Brain microvascular endothelial cell (primary cell): ENCODE data around the gene RILPL2.
"Not testable (repeated sequence)": the region's sequence is repeated elsewhere in the genome, so short reads cannot be mapped to it uniquely, and the experiment has no call there.

ENCODE experiments used
- DNase-seq: peaks from one replicate; pipeline ENCODE4 v3.0.0-alpha.2; 2020
- H3K27ac ChIP-seq: fragments of 250-450 bp; sonication (Bioruptor Pico); 2 replicates; pipeline ENCODE4 v1.5.1; 2020; ENCODE audit warnings: mild to moderate bottlenecking, moderate library complexity
- H3K27me3 ChIP-seq: fragments of 250-450 bp; sonication (Bioruptor Pico); replicated peaks from 2 replicates; pipeline ENCODE4 v1.5.1; 2020; ENCODE audit warnings: mild to moderate bottlenecking
- H3K36me3 ChIP-seq: fragments of 250-450 bp; sonication (Bioruptor Pico); replicated peaks from 2 replicates; pipeline ENCODE4 v1.5.1; 2020; ENCODE audit warnings: mild to moderate bottlenecking
- H3K4me3 ChIP-seq: 2 replicates; pipeline ENCODE4 v1.5.1; 2011; ENCODE audit warnings: low read depth, mild to moderate bottlenecking, control low read depth, low read length, moderate library complexity
- in situ Hi-C: cut with HindIII; loops from 2 replicates; pipeline ENCODE4 v1.10.0; 2017; ENCODE audit warnings: low sequenced_read_pairs, low pct_ligation_motif_present
- TF ChIP-seq, protein P1 (sequence below): IDR thresholded peaks from 2 replicates; pipeline ENCODE4 v1.5.1; 2011; ENCODE audit warnings: low read depth, mild to moderate bottlenecking, moderate library complexity, low read length, control low read depth, inconsistent platforms; ENCODE audit errors: missing control alignments

Gene RILPL2

DNA sequence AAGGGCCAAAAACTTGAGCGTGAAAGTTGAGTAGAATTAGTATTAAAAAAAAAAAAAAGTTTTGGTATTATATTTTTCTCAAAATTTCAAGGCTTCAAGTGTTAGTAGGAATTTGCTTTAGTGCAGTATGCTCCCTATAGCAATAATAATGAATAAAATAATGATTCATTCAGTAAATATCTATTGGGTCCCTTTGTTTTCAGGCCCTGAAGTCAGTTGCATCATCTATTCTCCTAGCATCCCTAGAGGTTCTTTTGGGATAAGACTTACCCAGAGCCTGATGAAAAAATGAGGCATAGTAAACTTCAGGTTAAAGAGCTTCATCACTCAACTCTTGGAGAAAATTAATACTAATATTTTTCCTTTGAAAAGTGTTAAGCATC is 51.5 kb downstream of the RILPL2 start:
- Histone ChIP-seq H3K36me3 (no peaks in the 10 kb centered on the region), H3K27me3 (no peaks in the 10 kb centered on the region), H3K4me3 (peak overlapping the region; percentile 79), H3K27ac (peak overlapping the region; percentile 50)
- in situ Hi-C loops = no loop called here
- peak; percentile 27 for DNase-seq
- TF ChIP-seq, protein P1, sequence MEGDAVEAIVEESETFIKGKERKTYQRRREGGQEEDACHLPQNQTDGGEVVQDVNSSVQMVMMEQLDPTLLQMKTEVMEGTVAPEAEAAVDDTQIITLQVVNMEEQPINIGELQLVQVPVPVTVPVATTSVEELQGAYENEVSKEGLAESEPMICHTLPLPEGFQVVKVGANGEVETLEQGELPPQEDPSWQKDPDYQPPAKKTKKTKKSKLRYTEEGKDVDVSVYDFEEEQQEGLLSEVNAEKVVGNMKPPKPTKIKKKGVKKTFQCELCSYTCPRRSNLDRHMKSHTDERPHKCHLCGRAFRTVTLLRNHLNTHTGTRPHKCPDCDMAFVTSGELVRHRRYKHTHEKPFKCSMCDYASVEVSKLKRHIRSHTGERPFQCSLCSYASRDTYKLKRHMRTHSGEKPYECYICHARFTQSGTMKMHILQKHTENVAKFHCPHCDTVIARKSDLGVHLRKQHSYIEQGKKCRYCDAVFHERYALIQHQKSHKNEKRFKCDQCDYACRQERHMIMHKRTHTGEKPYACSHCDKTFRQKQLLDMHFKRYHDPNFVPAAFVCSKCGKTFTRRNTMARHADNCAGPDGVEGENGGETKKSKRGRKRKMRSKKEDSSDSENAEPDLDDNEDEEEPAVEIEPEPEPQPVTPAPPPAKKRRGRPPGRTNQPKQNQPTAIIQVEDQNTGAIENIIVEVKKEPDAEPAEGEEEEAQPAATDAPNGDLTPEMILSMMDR = no peak

DNA sequence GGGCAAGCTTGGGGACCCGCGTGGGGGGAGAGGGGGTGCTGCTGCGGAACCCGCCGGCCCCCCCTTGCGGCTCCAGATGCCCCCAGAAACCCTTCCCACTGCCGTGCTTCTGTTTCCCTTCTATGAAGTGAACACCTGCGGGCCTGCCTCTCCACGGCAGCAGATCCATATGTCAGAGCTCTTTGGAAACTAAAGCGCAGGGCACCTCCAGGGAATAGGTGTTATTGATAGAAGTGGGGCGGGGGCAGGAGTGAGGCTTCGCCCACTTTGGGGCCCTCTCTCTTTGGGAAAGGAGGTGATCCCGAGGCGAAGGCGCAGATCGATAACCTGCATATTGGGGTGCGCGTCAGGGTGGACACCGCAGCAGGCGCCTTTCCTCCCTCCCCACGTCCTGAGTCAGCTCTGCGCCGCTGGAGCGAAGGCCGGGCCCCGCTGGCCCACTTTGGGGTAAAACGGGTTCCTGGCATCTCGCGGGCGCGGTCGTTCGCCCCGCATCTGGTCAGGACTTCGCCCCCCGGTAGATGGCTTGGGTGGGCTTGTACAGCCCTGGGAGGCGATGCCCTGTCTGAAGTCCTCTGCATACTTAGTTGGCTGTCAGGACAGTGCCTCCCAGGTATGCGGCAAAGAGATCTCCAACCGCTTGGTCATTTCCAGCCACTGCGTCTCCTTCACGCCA is 52.0 kb downstream of the RILPL2 start:
- in situ Hi-C loops = no loop called here
- peak overlapping the region; percentile 50 for H3K27ac ChIP-seq
- H3K27me3 ChIP-seq = no peaks in the 10 kb centered on the region
- peak; percentile 16 for DNase-seq
- H3K4me3 ChIP-seq = peak overlapping the region; percentile 79
- TF ChIP-seq, protein P1 = no peak
- H3K36me3 ChIP-seq = no peaks in the 10 kb centered on the region

DNA sequence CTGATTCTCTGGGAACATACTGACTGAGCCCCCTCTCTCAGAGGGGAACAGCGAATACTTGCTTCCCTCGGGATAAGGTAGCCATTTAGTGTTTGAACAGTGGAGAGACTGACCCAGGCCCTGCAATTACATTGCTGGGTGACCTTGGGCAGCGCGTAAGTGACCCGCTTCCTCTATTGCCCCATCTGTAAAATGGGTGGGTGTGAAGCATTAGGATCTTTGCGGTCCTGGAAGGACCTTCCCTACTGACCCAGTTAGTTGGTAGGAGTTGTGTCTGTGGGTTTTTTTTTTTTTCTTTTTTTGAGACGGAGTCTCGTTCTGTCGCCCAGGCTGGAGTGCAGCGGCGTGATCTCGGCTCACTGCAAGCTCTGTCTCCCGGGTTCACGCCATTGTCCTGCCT is 53.8 kb downstream of the RILPL2 start:
- Histone ChIP-seq H3K27ac (no peak overlapping the region), H3K4me3 (no peak overlapping the region), H3K27me3 (no peaks in the 10 kb centered on the region), H3K36me3 (no peaks in the 10 kb centered on the region)
- in situ Hi-C loops = no loop called here
- no peak for DNase-seq
- TF ChIP-seq, protein P1 = no peak

DNA sequence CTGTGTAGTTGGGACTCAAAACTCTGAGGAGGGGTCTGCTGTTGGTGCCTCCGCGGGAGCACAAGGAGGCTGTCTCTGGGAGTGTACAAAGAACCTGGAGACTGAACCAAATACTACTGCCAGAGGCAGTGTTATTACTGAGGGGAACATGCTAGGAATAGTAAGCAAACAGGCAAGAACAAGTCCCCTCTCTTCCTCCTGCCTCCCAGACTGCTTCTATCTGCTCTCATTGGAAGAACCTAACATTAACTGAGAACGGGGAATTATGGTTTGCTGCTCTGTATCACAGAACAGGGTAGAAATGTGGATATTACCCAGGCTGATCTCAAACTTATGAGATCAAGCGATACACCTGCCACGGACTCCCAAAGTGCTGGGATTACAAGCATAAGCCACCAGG is 57.1 kb downstream of the RILPL2 start:
- Histone ChIP-seq H3K36me3 (no peaks in the 10 kb centered on the region), H3K27ac (no peak overlapping the region), H3K27me3 (no peaks in the 10 kb centered on the region), H3K4me3 (no peak overlapping the region)
- TF ChIP-seq, protein P1 = no peak
- DNase-seq = no peak
- in situ Hi-C loops = no loop called here

DNA sequence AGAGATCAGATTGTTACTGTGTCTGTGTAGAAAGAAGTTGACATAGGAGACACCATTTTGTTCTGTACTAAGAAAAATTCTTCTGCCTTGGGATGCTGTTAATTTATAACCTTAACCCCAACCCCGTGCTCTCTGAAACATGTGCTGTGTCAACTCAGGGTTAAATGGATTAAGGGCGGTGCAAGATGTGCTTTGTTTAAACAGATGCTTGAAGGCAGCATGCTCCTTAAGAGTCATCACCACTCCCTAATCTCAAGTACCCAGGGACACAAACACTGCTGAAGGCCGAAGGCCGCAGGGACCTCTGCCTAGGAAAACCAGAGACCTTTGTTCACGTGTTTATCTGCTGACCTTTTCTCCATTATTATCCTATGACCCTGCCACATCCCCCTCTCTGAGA is 64.1 kb downstream of the RILPL2 start:
- in situ Hi-C loops, H3K4me3 ChIP-seq: not testable (repeated sequence)

DNA sequence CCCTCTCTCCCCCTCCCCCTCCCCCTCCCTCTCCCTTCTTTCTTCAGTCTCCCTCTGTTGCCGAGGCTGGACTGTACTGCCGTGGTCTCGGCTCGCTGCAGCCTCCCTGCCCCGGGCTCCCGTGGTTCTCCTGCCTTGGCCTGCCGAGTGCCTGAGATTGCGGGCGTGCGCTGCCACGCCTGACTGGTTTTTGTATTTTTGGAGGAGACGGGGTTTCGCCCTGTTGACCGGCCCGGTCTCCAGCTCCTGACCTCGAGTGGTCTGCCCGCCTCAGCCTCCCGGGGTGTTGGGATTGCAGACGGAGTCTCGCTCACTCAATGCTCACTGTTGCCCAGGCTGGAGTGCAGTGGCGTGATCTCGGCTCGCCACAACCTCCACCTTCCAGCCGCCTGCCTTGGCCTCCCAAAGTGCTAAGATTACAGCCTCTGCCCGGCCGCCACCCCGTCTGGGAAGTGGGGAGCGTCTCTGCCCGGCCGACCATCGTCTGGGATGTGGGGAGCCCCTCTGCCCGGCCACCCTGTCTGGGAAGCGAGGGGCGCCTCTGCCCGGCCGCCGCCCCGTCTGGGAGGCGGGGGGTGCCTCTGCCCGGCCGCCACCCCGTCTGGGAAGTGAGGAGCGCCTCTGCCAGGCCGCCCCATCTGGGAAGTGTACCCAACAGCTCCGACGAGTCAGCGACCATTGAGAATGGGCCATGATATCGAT is 64.7 kb downstream of the RILPL2 start:
- in situ Hi-C loops, H3K36me3 ChIP-seq, DNase-seq: not testable (repeated sequence)

More for the DNA sequence above, 64.1 kb downstream of the RILPL2 start:
- H3K36me3 ChIP-seq, H3K27me3 ChIP-seq, DNase-seq, H3K27ac ChIP-seq: not testable (repeated sequence)

More for the DNA sequence above, 64.7 kb downstream of the RILPL2 start:
- H3K4me3 ChIP-seq, H3K27me3 ChIP-seq, H3K27ac ChIP-seq: not testable (repeated sequence)
